K562 (cell line): Measurements from ENCODE around the gene ORAI3. TPM values are rescaled to one million over a fixed set of nuclear protein-coding genes. Genes with fewer than 3 reads are reported as not detected.

ENCODE experiments used
- ATF6 ChIP-seq: sonication (generic); formaldehyde crosslinking; IDR thresholded peaks from 2 replicates; pipeline ENCODE4 v1.4.0; 2020; ENCODE audit warnings: mild to moderate bottlenecking, missing genetic modification reagents
- BRF2 ChIP-seq: IDR thresholded peaks from 3 replicates; pipeline ENCODE4 v1.6.1; 2011; ENCODE audit warnings: borderline replicate concordance, mild to moderate bottlenecking; ENCODE audit not compliant: insufficient read length, insufficient read depth
- CC2D1A ChIP-seq: fragments of 450-650 bp; IDR thresholded peaks from 2 replicates; pipeline ENCODE4 v1.6.1; 2017; ENCODE audit warnings: mild to moderate bottlenecking
- CTCF ChIP-seq, 3 experiments: IDR thresholded peaks in 2 of 3; conservative IDR thresholded peaks in 1 of 3; 2 replicates each; pipeline ENCODE4 v1.5.1; 2011 to 2012; ENCODE audit warnings: low read length in 3 of 3, mild to moderate bottlenecking in 3 of 3, control low read depth in 2 of 3, improper control_type of control experiment in 1 of 3, inconsistent platforms in 1 of 3, low read depth in 1 of 3, mixed read lengths in 1 of 3, moderate library complexity in 1 of 3; ENCODE audit not compliant: insufficient read depth in 2 of 3
- GABPA ChIP-seq: fragments of 200-800 bp; sonication (Bioruptor generic); conservative IDR thresholded peaks from 2 replicates; pipeline ENCODE4 v1.6.1; 2016; ENCODE audit warnings: low read depth, missing genetic modification characterization, missing compliant biosample characterization
- GTF2F1 ChIP-seq: IDR thresholded peaks from 2 replicates; pipeline ENCODE4 v1.6.1; 2011; ENCODE audit warnings: low read depth, low read length, improper control_type of control experiment
- HMBOX1 ChIP-seq: sonication (generic); IDR thresholded peaks from 2 replicates; pipeline ENCODE4 v1.6.1; 2016
- L3MBTL2 ChIP-seq: fragments of 450-650 bp; IDR thresholded peaks from 2 replicates; pipeline ENCODE4 v1.6.1; 2016; ENCODE audit warnings: mild to moderate bottlenecking, moderate library complexity
- NR3C1 ChIP-seq: sonication (generic); formaldehyde crosslinking; IDR thresholded peaks from 2 replicates; pipeline ENCODE4 v1.8.1; 2022; ENCODE audit warnings: missing genetic modification reagents
- PTBP1 ChIP-seq: fragments of 200-400 bp; formaldehyde crosslinking; IDR thresholded peaks from 2 replicates; pipeline ENCODE4 v1.6.1; 2017; ENCODE audit warnings: low read depth, low read length
- RAD21 ChIP-seq, 2 experiments: fragments of 250-450 bp in 1 of 2; fragments of 450-650 bp in 1 of 2; sonication (Bioruptor Pico) in 1 of 2; formaldehyde crosslinking in 1 of 2; IDR thresholded peaks in 1 of 2; conservative IDR thresholded peaks in 1 of 2; 2 replicates each; pipeline versions ENCODE4 v1.4.0 to v1.8.0; 2020 to 2022; ENCODE audit warnings: mild to moderate bottlenecking in 2 of 2, moderate library complexity in 1 of 2
- RBBP5 ChIP-seq: fragments of 200-600 bp; sonication (generic); IDR thresholded peaks from 2 replicates; pipeline ENCODE4 v1.6.1; 2012; ENCODE audit warnings: borderline replicate concordance, mild to moderate bottlenecking, low read length, control low read depth, inconsistent platforms; ENCODE audit not compliant: insufficient read depth, poor library complexity, severe bottlenecking
- RNF2 ChIP-seq: sonication (generic); IDR thresholded peaks from 2 replicates; pipeline ENCODE4 v1.6.1; 2016
- SMARCB1 ChIP-seq: IDR thresholded peaks from 2 replicates; pipeline ENCODE4 v1.6.1; 2011; ENCODE audit warnings: improper control_type of control experiment, low read depth; ENCODE audit not compliant: insufficient read length
- SMARCC2 ChIP-seq: fragments of 450-650 bp; IDR thresholded peaks from 2 replicates; pipeline ENCODE4 v1.6.1; 2017; ENCODE audit warnings: antibody characterized with exemption, moderate library complexity, mild to moderate bottlenecking, low read depth
- SMC3 ChIP-seq: conservative IDR thresholded peaks from 2 replicates; pipeline ENCODE4 v1.6.1; 2011; ENCODE audit warnings: low read depth, low read length, improper control_type of control experiment; ENCODE audit not compliant: insufficient read depth
- SNIP1 ChIP-seq: fragments of 450-650 bp; IDR thresholded peaks from 2 replicates; pipeline ENCODE4 v1.7.1; 2017; ENCODE audit warnings: low read depth, mild to moderate bottlenecking
- TAF1 ChIP-seq: IDR thresholded peaks from 2 replicates; pipeline ENCODE4 v1.6.1; 2011; ENCODE audit warnings: mild to moderate bottlenecking, low read length, moderate library complexity; ENCODE audit not compliant: insufficient read depth, control insufficient read depth, severe bottlenecking; ENCODE audit errors: extremely low read depth
- TAF7 ChIP-seq: fragments of 450-650 bp; IDR thresholded peaks from 2 replicates; pipeline ENCODE4 v1.6.1; 2016; ENCODE audit warnings: missing genetic modification characterization, missing compliant biosample characterization
- ZFP36 ChIP-seq: fragments of 150-350 bp; IDR thresholded peaks from 2 replicates; pipeline ENCODE4 v1.6.1; 2018; ENCODE audit warnings: low read length, low read depth; ENCODE audit not compliant: partially characterized antibody
- ZNF143 ChIP-seq: sonication (generic); formaldehyde crosslinking; IDR thresholded peaks from 2 replicates; pipeline ENCODE4 v1.9.0; 2022; ENCODE audit warnings: mild to moderate bottlenecking, missing genetic modification reagents
- polyA plus RNA-seq, 8 experiments: library from polyadenylated mRNA; depleted of rRNA in 4 of 8; stranded (reverse) in 5 of 8; unstranded in 3 of 8; fragments of >200 nt; fragmentation: Nextera tagmentation in 2 of 8; fragmentation: Illumina TruSeq in 1 of 8; extraction: Ambion mirVana in 2 of 8; extraction: Trizol in 1 of 8; gene quantifications; 2 replicates each; pipeline versions ENCODE4 v1.2.1 to v1.2.3, GENCODE V29; 2011 to 2014; ENCODE audit warnings: inconsistent platforms in 1 of 8, missing spikeins in 1 of 8
- total RNA-seq, 7 experiments: library from RNA; depleted of rRNA in 6 of 7; stranded (reverse); fragments of >200 nt in 6 of 7; fragmentation: Illumina TruSeq in 2 of 7; extraction: Trizol in 2 of 7; gene quantifications; 2 replicates each; pipeline versions ENCODE4 v1.2.1 to v1.2.3, GENCODE V29; 2011 to 2021; ENCODE audit warnings: low replicate concordance in 1 of 7

ORAI3 gene
- total and polyA plus RNA-seq, 9 of the 15 experiments (the other 6 are each of a cell fraction or from before 2014, with no cell fraction given) = 4.9 to 23.3 (median 14.1) TPM

- no peak for TF ChIP-seq HMBOX1
- peak; percentile 63 for TF ChIP-seq ZFP36
- no peak for TF ChIP-seq SNIP1
- 0 out of 2 replicates have a peak, but pooled peaks have one; percentile 23 for TF ChIP-seq GTF2F1
- TF ChIP-seq ATF6 (CRISPR knock-in tag) = no peak
- peak; percentile 78 for TF ChIP-seq RBBP5
- TF ChIP-seq PTBP1 = no peak
- peak in 1 of 2 experiments; percentile 76; a peak in 3 of 4 replicates for TF ChIP-seq RAD21 (CRISPR knock-in tag; conservative IDR thresholded peaks at IDR 0.05 in 1 of 2, IDR thresholded peaks at IDR 0.05 in 1 of 2)
- TF ChIP-seq ZNF143 (CRISPR knock-in tag) = no peak
- TF ChIP-seq SMARCB1 = no peak
- TF ChIP-seq CTCF (IDR thresholded peaks at IDR 0.05 in 2 of 3, conservative IDR thresholded peaks at IDR 0.05 in 1 of 3; ENCODE audit: insufficient read depth in 2 of 3, low read depth in 1 of 3, low read length in 3 of 3) = peak; percentile 7 to 91 (median 64); a peak in 5 of 6 replicates
- no peak for TF ChIP-seq NR3C1 (CRISPR knock-in tag)
- TF ChIP-seq CC2D1A = no peak
- peak; percentile 54 for TF ChIP-seq TAF1
- TF ChIP-seq GABPA = 0 out of 2 replicates have a peak, but pooled peaks have one; percentile 41
- no peak for TF ChIP-seq TAF7 (tag)
- no peak for TF ChIP-seq BRF2
- peak; percentile 77 for TF ChIP-seq L3MBTL2
- no peak for TF ChIP-seq RNF2
- TF ChIP-seq SMARCC2 = no peak
- peak; percentile 39; the same call in 1 of the 2 replicates for TF ChIP-seq SMC3
Measured at GRCh38 chr16:30902029-30902972, 46.6 kb upstream of the ORAI3 start (continued).
